OCI-LY1 (cell line): ENCODE data around the gene VWA3A.

Experiments
- EZH2 ChIP-seq: fragments of 200-600 bp; sonication (generic), shearing (Covaris generic); IDR thresholded peaks from 2 replicates; pipeline ENCODE4 v1.8.0; 2017; ENCODE audit warnings: borderline replicate concordance, mixed run types, mild to moderate bottlenecking, antibody characterized with exemption, low read length, moderate library complexity, mixed read lengths
- TF ChIP-seq, protein P1 (sequence below): fragments of 200-600 bp; sonication (generic), shearing (Covaris generic); IDR thresholded peaks from 2 replicates; pipeline ENCODE4 v1.5.1; 2017; ENCODE audit warnings: mild to moderate bottlenecking, antibody characterized with exemption, low read length, moderate library complexity, mixed read lengths

GRCh38 chr16:22190081-22190775 lies 97.9 kb downstream of the VWA3A start:
- TF ChIP-seq, protein P1, sequence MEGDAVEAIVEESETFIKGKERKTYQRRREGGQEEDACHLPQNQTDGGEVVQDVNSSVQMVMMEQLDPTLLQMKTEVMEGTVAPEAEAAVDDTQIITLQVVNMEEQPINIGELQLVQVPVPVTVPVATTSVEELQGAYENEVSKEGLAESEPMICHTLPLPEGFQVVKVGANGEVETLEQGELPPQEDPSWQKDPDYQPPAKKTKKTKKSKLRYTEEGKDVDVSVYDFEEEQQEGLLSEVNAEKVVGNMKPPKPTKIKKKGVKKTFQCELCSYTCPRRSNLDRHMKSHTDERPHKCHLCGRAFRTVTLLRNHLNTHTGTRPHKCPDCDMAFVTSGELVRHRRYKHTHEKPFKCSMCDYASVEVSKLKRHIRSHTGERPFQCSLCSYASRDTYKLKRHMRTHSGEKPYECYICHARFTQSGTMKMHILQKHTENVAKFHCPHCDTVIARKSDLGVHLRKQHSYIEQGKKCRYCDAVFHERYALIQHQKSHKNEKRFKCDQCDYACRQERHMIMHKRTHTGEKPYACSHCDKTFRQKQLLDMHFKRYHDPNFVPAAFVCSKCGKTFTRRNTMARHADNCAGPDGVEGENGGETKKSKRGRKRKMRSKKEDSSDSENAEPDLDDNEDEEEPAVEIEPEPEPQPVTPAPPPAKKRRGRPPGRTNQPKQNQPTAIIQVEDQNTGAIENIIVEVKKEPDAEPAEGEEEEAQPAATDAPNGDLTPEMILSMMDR: no peak
- TF ChIP-seq EZH2: no peak
